Keratinocyte (primary cell): ENCODE measurements around the gene CDCA5. TPM values are rescaled to one million over a fixed set of nuclear protein-coding genes. Genes with fewer than 3 reads are reported as not detected.

Experiments used
- DNase-seq: peaks from one replicate; pipeline ENCODE4 v3.0.0-alpha.2; 2011; ENCODE audit warnings: low read depth, missing footprints, low spot score
- FAIRE-seq: peaks from 2 replicates; lab custom pipeline; 2011; peaks lifted over from hg19 to GRCh38; lab: Jason Lieb, UNC
- H2AFZ ChIP-seq: 2 replicates; pipeline ENCODE4 v1.6.0; 2012; ENCODE audit warnings: low read length, control low read depth, inconsistent platforms; ENCODE audit not compliant: control insufficient read depth
- H3K27ac ChIP-seq: 2 replicates; pipeline ENCODE4 v1.5.1; 2011; ENCODE audit warnings: low read length; ENCODE audit not compliant: control insufficient read depth, insufficient read depth
- H3K27me3 ChIP-seq: 3 replicates; pipeline ENCODE4 v1.6.0; 2011; ENCODE audit warnings: low read length; ENCODE audit not compliant: control insufficient read depth, insufficient read depth; ENCODE audit errors: extremely low read depth
- H3K36me3 ChIP-seq, 2 experiments: 2 replicates in 1 of 2; 3 replicates in 1 of 2; pipeline ENCODE4 v1.5.1; 2011; ENCODE audit warnings: low read length in 2 of 2, mild to moderate bottlenecking in 1 of 2; ENCODE audit not compliant: control insufficient read depth in 2 of 2, insufficient read depth in 2 of 2; ENCODE audit errors: extremely low read depth in 1 of 2
- H3K4me1 ChIP-seq: 3 replicates; pipeline ENCODE4 v1.5.1; 2011; ENCODE audit warnings: low read length; ENCODE audit not compliant: control insufficient read depth, insufficient read depth; ENCODE audit errors: extremely low read depth
- H3K4me2 ChIP-seq: 3 replicates; pipeline ENCODE4 v1.6.0; 2011; ENCODE audit warnings: low read depth, low read length; ENCODE audit not compliant: control insufficient read depth, insufficient read depth; ENCODE audit errors: extremely low read depth
- H3K4me3 ChIP-seq, 3 experiments: fragments of 200-600 bp in 1 of 3; sonication (generic) in 1 of 3; 2 replicates in 2 of 3; 3 replicates in 1 of 3; pipeline ENCODE4 v1.5.1; 2011 to 2016; ENCODE audit warnings: low read length in 3 of 3, mild to moderate bottlenecking in 3 of 3, control low read depth in 2 of 3, inconsistent platforms in 1 of 3, low read depth in 1 of 3, mixed read lengths in 1 of 3, mixed run types in 1 of 3, moderate library complexity in 1 of 3; ENCODE audit not compliant: control insufficient read depth in 2 of 3, insufficient read depth in 2 of 3; ENCODE audit errors: extremely low read depth in 1 of 3
- H3K79me2 ChIP-seq: 2 replicates; pipeline ENCODE4 v1.6.0; 2012; ENCODE audit warnings: low read length; ENCODE audit not compliant: control insufficient read depth, insufficient read depth
- H3K9ac ChIP-seq: 3 replicates; pipeline ENCODE4 v1.6.0; 2011; ENCODE audit warnings: low read length; ENCODE audit not compliant: control insufficient read depth, insufficient read depth; ENCODE audit errors: extremely low read depth
- H3K9me1 ChIP-seq: 3 replicates; pipeline ENCODE4 v1.6.0; 2011; ENCODE audit warnings: low read length; ENCODE audit not compliant: control insufficient read depth, insufficient read depth; ENCODE audit errors: extremely low read depth
- H3K9me3 ChIP-seq: 2 replicates; pipeline ENCODE4 v1.5.1; 2012; ENCODE audit warnings: low read depth, low read length; ENCODE audit not compliant: control insufficient read depth
- H4K20me1 ChIP-seq: 3 replicates; pipeline ENCODE4 v1.6.0; 2011; ENCODE audit warnings: low read length; ENCODE audit not compliant: control insufficient read depth, insufficient read depth; ENCODE audit errors: extremely low read depth
- CTCF ChIP-seq, 3 experiments: IDR thresholded peaks in 1 of 3; conservative IDR thresholded peaks in 1 of 3; optimal IDR thresholded peaks in 1 of 3; 2 replicates in 2 of 3; 3 replicates in 1 of 3; pipeline versions ENCODE3 to v1.5.1; 2011; ENCODE audit warnings: low read length in 3 of 3, mild to moderate bottlenecking in 3 of 3, moderate library complexity in 2 of 3, control low read depth in 1 of 3, inconsistent platforms in 1 of 3; ENCODE audit not compliant: insufficient read depth in 2 of 3; ENCODE audit errors: extremely low read depth in 1 of 3
- EZH2 ChIP-seq: IDR thresholded peaks from one replicate; pipeline ENCODE4 v1.6.1; 2012; ENCODE audit warnings: inconsistent platforms, mild to moderate bottlenecking, low read length, moderate library complexity
- dilution Hi-C: fragments of 300-500 bp; cut with MboI; formaldehyde crosslinking; loops from one replicate; pipeline ENCODE4 v1.7.0; 2020; ENCODE audit warnings: low sequenced_read_pairs; ENCODE audit not compliant: extremely low pct_ligation_motif_present
- polyA plus RNA-seq, 5 experiments: library from polyadenylated mRNA; depleted of rRNA in 3 of 5; stranded (reverse) in 3 of 5; stranded (forward) in 1 of 5; unstranded in 1 of 5; fragments of >200 nt; gene quantifications; 1 replicate in 1 of 5; 2 replicates in 3 of 5; 3 replicates in 1 of 5; pipeline versions ENCODE4 v1.2.1 to v1.2.3, GENCODE V29; 2011 to 2012; ENCODE audit warnings: missing spikeins in 2 of 5, low read depth in 1 of 5, low replicate concordance in 1 of 5

Gene CDCA5
- polyA plus RNA-seq, 1 donor (not counting 4 experiments of a cell fraction or from before 2014, with no cell fraction given): 8.0 TPM

DNA sequence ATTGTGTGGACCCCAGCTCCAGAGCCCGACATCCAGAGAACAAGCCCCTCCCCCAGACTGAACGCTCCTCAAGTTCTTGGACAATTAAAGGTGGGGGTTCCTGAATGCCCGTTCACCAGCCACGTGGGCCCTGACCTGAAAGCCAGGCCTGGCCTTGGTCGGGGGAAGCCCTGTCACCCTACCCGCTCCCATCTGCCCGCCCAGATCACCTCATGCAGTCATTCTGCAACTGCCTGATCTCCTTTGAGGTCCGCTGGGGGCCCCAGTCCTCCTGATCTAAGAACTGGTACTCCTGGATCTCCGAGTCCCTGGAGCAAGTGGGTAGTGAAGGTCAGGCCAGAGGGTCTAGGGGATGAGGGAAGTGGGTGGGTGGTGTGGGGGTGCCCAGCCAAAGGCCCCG lies 16.4 kb downstream of the CDCA5 start:
- Histone ChIP-seq H3K36me3 (no peaks in the 10 kb centered on the region), H3K9me1 (no peaks in the 10 kb centered on the region), H3K4me2 (no peak overlapping the region), H4K20me1 (no peaks in the 10 kb centered on the region), H3K9ac (no peak overlapping the region), H3K27ac (no peak overlapping the region), H3K4me3 (no peak overlapping the region), H3K79me2 (no peaks in the 10 kb centered on the region), H3K9me3 (no peaks in the 10 kb centered on the region), H3K4me1 (no peaks in the 10 kb centered on the region), H2AFZ (no peak overlapping the region), H3K27me3 (no peaks in the 10 kb centered on the region)
- dilution Hi-C loops: no loop called here
- no peak for FAIRE-seq
- TF ChIP-seq CTCF (optimal IDR thresholded peaks at IDR 0.05 in 1 of 3, IDR thresholded peaks at IDR 0.05 in 1 of 3, conservative IDR thresholded peaks at IDR 0.05 in 1 of 3; ENCODE audit: extremely low read depth in 1 of 3, insufficient read depth in 2 of 3, low read length in 3 of 3): no peak
- no peak for TF ChIP-seq EZH2
- DNase-seq: no peak

DNA sequence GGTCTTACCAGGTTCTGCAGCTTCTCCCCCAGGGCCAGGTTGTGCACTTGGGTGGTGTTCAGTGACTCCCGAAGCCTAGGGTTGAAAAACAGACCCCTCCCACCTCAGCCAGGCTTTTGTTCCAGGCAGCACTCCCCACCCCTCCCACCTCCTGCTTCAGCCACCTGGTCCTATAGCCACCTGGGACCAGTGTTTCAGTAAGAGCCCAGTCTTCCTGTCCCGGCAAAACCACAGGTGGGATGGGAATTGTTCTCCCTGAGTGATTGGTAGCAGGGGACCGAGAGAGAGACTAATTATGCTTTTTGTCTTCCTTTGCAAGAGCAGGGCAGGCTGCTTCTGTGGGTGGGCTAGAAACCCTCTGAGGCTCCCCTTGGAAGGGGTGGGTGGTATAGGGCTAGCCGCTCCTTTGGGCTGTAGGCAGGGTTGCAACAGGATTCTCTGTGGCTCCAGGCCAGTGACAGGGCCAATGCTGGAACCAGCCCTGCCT lies 17.0 kb downstream of the CDCA5 start:
- no peaks in the 10 kb centered on the region for H3K36me3 ChIP-seq
- H3K27ac ChIP-seq: no peak overlapping the region
- H3K9me3 ChIP-seq: no peaks in the 10 kb centered on the region
- no peak for TF ChIP-seq CTCF (optimal IDR thresholded peaks at IDR 0.05 in 1 of 3, IDR thresholded peaks at IDR 0.05 in 1 of 3, conservative IDR thresholded peaks at IDR 0.05 in 1 of 3; ENCODE audit: extremely low read depth in 1 of 3, insufficient read depth in 2 of 3, low read length in 3 of 3)
- no peak for TF ChIP-seq EZH2
- no peaks in the 10 kb centered on the region for H3K9me1 ChIP-seq
- no peak overlapping the region for H3K4me3 ChIP-seq
- DNase-seq: no peak
- H4K20me1 ChIP-seq: no peaks in the 10 kb centered on the region
- H2AFZ ChIP-seq: no peak overlapping the region
- no peaks in the 10 kb centered on the region for H3K27me3 ChIP-seq
- dilution Hi-C loops: no loop called here
- H3K4me2 ChIP-seq: no peak overlapping the region
- H3K4me1 ChIP-seq: no peaks in the 10 kb centered on the region
- FAIRE-seq: no peak
- no peaks in the 10 kb centered on the region for H3K79me2 ChIP-seq
- no peak overlapping the region for H3K9ac ChIP-seq
